RKO (cell line): Measurements from ENCODE around the gene CFAP58.
A peak's percentile ranks its signal among the peaks of the same experiment; 100 is the strongest.
"Not testable (repeated sequence)": the region's sequence is repeated elsewhere in the genome, so short reads cannot be mapped to it uniquely, and the experiment has no call there.

Experiments used
- DNase-seq: peaks from one replicate; pipeline ENCODE4 v3.0.0-alpha.2; 2016; ENCODE audit warnings: low spot score

Gene CFAP58

GRCh38 chr10:104437226-104437625 is 83.6 kb downstream of the CFAP58 start:
- no peak for DNase-seq

- DNase-seq: no peak
These were observed 86.6 kb downstream of the CFAP58 start for GRCh38 chr10:104440221-104440620.

GRCh38 chr10:104441329-104442000 is 87.8 kb downstream of the CFAP58 start:
- DNase-seq: peak; percentile 59

GRCh38 chr10:104445359-104445758 is 91.7 kb downstream of the CFAP58 start:
- peak; percentile 37 for DNase-seq

GRCh38 chr10:104446151-104446550 is 92.5 kb downstream of the CFAP58 start:
- DNase-seq: no peak

GRCh38 chr10:104447331-104447730 is 93.7 kb downstream of the CFAP58 start:
- no peak for DNase-seq

GRCh38 chr10:104447906-104448305 is 94.3 kb downstream of the CFAP58 start:
- DNase-seq: no peak

- no peak for DNase-seq
These were observed 95.8 kb downstream of the CFAP58 start for GRCh38 chr10:104449391-104449790.

- no peak for DNase-seq
These were observed 96.9 kb downstream of the CFAP58 start for GRCh38 chr10:104450490-104450889.

GRCh38 chr10:104450954-104451353 is 97.3 kb downstream of the CFAP58 start:
- DNase-seq: no peak

GRCh38 chr10:104452977-104453376 is 99.3 kb downstream of the CFAP58 start:
- DNase-seq: no peak

GRCh38 chr10:104456802-104457542 is 103.3 kb downstream of the CFAP58 start:
- no peak for DNase-seq

GRCh38 chr10:104457543-104457828 is 103.9 kb downstream of the CFAP58 start:
- DNase-seq: no peak

GRCh38 chr10:104465575-104465974 is 111.9 kb downstream of the CFAP58 start:
- not testable (repeated sequence) for DNase-seq

GRCh38 chr10:104468818-104469217 is 115.2 kb downstream of the CFAP58 start:
- DNase-seq: not testable (repeated sequence)

GRCh38 chr10:104472505-104472904 is 118.9 kb downstream of the CFAP58 start:
- DNase-seq: no peak

GRCh38 chr10:104472957-104473745 is 119.5 kb downstream of the CFAP58 start:
- no peak for DNase-seq

GRCh38 chr10:104478380-104478779 is 124.7 kb downstream of the CFAP58 start:
- no peak for DNase-seq

GRCh38 chr10:104479906-104480593 is 126.4 kb downstream of the CFAP58 start:
- DNase-seq: no peak

- no peak for DNase-seq
These were observed 127.2 kb downstream of the CFAP58 start for GRCh38 chr10:104480797-104481196.

- no peak for DNase-seq
These were observed 129.9 kb downstream of the CFAP58 start for GRCh38 chr10:104483582-104483981.

- DNase-seq: no peak
These were observed 132.0 kb downstream of the CFAP58 start for GRCh38 chr10:104485632-104486031.
